Activated naive CD4-positive, alpha-beta T cell treated with anti-CD3 and anti-CD28 coated beads, Interleukin-2, amount 50 U/mL, for 16 hours (primary cell): ENCODE data around the gene FOXB1.
A peak's percentile ranks its signal among the peaks of the same experiment; 100 is the strongest.

Source experiments
- DNase-seq: peaks from one replicate; pipeline ENCODE4 v3.0.0-alpha.2; 2020

The FOXB1 gene

DNA sequence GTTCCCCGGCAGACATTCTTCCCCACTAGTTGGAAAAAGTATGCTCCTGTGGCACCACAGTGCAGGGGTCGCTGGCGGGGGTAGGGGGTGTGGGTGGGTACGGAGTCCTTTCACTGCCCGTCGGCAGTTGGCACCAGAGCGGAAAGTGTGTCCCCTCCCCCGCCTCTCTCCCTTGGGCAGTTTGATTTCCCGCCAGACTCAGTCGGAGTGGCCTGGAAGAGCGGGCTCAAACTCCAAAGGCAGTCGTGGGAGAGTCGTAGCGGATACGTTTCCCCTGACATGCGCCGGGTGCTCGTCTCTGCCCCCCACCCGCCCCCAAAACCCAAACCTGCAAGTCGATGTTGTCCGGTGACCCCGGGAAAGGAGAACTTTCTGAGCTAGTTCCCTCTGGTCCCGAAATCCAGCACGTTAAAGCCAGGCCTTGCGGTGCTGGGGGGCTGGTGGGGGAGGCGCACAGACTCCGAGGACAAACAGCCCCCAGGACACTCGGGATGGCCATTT, 4.4 kb upstream of the FOXB1 start:
- DNase-seq: no peak

DNA sequence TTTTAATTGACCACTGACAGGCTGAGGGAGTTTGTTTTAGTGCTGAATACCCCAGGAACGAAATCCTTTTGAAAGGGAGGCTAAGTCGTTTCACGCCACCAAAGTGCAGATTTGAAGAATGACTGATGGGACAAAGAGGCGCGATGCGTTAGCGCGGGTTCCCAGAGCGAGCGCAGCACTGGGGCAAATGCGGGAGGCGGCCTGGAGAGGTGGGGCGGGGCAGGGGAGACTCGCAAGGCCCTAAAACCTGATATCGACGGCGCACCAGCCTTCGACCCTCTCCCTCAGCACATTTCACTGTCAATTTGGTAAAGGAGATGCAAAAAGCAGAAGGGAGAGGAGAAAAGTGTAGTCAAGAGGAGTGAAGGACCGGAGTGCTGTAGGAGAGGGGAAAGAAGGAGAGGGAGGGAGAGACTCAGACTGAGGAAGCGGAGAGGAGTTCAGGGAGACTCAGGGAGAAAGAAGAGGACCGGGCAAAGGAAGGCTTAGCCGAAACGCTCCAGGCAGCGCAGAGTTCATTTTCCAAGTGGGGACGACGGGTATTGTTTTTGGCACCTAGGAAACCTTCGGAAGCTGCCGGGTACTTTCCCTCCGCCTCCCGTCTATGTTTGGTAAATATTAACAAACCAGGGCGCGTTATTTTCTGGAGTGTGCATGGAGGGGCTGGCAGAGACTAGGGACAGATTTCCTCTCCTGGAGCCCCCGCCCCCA, 3.8 kb upstream of the FOXB1 start:
- DNase-seq: no peak

DNA sequence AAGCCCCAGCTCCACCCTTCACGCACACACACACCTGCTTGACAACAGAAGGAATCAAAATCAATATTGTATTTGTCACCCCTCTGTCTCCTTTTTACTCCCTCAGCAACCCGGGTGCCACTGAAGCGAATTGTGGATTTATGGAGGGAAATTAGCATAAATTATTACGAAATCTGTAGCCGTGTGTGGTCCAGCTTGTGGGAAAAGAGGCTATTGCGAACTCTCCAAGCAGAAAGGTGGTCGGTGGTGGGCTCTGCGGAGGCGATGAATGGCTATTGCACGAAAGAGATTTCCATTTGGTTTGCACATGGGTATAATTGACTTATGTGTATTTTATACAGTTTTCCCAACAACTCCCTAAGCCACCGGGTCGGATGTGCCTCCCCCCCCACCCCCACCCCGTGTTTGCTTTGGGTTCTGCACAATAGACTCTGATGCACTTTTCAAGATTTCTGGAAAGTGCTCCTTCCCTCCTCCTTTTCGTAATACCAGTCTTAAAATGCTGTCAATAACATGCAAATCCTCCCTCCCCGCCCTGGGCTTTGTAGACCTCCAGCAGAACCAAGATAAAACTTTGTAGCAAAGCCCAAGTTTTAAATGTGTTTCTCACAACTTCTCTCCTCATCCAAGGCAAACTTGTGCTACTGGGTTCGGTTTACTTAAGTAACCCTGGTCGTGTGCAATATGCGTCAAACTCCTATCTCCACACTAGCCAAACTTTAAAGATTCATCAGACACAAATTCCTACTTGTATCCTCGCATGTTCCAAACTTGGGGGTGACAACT, 3.1 kb upstream of the FOXB1 start:
- DNase-seq: no peak

DNA sequence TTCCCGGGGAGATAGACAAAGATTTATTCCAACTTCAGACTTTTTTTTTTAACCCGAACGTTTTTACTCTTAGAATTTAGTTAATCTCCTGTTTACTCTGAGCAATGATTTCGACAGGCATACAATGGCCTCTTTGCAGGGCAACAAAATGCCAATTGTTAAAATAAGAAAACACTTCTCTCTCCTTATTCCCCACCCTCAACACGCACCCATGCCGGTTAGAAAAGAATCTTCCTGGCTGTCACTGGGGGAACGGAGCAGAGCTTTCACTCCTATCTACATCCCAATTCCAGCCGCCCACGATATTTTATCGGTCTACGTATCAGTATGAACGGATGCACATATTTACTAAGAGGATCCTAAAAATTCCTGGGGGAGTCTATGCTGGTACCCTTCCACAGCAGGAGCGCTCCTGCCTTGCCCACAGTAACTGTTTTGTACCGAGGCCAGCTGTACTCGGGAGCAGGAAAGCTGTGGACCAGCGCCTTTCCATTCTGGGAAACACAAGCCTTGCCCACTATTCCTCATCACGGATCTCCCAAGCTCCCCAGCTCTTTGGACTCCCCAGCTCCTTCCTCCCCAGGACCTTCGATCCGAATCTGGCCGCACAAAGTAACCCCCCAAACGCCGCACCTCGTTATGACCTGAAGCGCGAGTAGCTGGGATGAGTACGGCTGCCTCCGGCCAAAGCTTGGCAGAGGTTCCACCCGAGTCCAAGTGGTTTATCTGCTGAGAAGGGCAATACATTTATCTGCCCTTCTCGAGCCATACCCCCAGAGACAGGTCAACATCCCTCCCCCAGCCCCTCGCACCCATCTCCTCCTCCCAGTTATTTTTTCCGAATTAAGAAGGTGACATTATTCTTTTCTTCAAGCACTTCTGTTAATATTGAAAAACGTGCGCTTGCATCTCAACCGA, 2.2 kb upstream of the FOXB1 start:
- DNase-seq: no peak

DNA sequence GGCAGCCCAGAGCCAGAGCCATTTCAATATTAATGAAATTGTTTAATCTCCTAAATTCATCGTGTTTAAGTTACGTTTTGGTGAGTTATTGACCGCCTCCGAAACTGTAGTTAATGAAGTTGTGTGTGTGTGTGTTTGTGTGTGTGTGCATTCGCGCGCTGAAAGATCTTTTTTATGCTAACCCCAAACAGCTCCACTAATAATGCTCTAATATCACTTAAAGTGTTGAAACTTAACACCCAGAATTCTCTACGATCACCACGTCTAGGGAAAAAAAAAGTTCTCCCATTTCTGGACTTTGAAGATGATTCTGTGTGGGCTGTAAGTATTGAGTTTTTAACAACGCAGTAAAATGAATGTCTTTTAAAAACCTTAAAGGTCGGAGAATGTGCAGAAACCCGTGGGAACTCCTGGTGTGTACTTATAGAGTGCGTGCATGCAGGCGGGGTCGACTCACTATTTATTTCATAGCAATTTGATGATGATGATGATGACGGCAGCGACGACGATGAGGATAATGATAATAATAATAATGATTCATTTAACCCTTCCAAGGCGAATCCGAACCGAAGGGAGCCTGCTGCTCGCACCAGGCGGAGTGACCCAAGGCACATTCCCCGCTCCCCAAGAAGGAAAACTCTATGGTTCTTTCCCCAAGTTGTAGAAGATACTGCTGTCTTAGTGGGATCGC, 1.4 kb upstream of the FOXB1 start:
- DNase-seq: no peak

DNA sequence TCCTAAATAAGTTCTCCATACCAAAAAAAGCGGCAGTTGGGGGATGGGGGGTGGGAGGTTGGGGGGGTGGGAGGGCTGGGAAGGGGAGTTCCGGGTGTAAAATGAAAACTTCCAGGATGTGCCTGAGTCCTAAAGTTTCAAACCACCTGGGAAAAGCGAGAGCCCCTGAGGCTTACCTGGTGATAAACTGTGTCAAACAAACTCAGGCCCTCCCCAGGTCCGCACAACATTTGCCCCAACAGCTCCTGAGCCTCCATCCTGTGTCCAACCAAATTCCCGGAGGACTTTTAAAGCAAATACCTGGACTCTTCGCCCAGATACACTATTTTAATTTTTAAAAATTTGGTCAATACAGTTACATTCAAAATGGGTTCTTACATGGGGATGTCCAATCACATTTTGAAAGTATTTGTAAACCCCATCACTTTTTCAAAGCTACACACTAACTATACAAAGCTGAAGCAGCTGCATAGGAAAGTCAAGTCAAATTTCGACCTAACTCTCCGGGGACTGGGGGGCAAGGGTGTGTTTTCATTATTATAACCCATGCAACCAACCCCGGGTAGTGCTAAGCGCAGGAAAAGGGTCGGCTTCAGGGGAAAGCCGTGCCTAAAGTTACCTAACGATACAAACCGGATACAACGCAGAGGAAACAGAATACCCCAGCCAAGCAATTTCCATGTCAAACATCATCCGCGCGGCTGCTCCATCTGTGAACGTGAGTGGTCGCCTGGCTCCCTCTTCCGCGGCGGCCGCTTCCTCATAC, 685 bp upstream of the FOXB1 start:
- no peak for DNase-seq

DNA sequence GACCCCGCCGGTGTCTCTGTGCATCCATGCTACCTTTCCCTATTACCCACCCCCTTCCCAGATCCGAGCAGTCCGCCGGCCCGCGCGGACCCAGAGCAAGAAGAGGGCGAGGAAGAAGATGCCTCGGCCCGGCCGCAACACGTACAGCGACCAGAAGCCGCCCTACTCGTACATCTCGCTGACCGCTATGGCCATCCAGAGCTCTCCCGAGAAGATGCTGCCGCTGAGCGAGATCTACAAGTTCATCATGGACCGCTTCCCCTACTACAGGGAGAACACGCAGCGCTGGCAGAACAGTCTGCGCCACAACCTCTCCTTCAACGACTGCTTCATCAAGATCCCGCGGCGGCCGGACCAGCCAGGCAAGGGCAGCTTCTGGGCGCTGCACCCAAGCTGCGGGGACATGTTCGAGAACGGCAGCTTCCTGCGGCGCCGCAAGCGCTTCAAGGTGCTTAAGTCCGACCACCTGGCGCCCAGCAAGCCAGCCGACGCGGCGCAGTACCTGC, 788 bp downstream of the FOXB1 start:
- DNase-seq: no peak

DNA sequence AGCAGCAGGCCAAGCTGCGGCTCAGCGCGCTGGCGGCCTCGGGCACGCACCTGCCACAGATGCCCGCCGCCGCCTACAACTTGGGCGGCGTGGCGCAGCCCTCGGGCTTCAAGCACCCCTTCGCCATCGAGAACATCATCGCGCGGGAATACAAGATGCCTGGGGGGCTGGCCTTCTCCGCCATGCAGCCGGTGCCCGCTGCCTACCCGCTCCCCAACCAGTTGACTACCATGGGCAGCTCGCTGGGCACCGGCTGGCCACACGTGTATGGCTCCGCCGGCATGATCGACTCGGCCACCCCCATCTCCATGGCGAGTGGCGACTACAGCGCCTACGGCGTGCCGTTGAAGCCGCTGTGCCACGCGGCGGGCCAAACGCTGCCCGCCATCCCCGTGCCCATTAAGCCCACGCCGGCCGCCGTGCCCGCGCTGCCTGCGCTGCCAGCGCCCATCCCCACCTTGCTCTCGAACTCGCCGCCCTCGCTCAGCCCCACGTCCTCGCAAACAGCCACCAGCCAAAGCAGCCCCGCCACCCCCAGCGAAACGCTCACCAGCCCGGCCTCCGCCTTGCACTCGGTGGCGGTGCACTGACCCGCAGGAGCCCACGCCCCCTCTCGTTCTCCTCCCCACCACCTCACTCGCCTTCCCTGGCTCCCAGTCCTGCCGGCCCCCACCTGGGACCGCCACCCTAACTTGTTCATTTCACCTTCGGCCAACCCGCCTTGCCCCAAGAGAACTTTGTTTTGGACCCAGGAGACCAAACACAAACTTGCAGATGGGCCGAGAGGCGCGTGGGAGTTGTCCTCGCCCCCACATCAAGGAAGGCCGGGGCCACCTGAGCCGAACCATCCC, 1.5 kb downstream of the FOXB1 start:
- DNase-seq: no peak

DNA sequence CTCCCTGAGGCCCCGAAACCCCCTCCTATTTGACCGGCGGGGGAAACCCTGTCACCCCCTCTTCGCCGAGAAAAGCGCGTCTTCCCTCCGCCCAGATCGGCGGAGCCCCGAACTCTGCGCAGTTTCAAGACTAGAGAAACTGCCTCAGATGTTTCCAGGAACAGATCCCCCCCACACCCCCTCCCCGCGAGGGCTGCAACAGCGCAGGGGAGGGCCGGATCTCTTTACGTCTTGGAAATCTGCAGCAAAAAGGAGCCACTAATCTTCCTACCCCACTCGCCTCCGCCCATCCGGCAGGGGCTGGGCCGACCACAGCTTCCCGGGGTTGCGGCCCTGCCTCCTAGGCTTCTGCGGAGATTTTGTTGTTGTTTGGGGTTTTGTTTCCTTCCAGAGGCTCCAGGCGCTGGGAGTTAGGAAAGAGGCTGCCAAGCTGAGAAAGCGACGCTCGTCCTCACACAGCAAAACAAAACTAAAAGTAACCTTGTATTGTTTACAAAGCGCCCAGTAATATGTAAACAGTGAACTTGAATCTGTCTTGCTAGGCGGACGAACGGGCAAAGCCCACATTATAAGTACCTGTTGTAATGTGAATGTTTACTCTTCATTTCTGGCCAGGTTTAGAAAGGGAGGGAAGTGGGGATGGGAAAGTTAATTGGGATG, 2.2 kb downstream of the FOXB1 start:
- peak; percentile 62 for DNase-seq

DNA sequence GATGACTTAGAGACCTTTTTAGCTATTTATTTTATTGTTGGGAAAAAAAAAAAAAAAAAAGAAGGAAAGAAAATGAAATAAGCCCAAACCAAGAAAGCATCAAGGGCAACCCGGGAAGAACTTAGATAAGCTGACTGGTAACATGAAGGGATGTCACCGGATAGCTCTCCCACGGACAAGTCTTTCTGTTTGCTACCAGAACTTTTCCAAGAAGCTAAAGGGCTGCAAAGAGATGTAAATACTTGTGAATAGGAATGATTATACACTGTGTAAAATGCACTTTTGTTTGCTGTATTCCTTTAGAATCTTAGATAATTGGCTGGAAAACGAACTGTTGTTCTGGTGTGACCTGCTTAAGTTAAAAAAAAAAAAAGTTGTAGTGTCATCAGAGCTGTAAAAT, 2.8 kb downstream of the FOXB1 start:
- DNase-seq: no peak

DNA sequence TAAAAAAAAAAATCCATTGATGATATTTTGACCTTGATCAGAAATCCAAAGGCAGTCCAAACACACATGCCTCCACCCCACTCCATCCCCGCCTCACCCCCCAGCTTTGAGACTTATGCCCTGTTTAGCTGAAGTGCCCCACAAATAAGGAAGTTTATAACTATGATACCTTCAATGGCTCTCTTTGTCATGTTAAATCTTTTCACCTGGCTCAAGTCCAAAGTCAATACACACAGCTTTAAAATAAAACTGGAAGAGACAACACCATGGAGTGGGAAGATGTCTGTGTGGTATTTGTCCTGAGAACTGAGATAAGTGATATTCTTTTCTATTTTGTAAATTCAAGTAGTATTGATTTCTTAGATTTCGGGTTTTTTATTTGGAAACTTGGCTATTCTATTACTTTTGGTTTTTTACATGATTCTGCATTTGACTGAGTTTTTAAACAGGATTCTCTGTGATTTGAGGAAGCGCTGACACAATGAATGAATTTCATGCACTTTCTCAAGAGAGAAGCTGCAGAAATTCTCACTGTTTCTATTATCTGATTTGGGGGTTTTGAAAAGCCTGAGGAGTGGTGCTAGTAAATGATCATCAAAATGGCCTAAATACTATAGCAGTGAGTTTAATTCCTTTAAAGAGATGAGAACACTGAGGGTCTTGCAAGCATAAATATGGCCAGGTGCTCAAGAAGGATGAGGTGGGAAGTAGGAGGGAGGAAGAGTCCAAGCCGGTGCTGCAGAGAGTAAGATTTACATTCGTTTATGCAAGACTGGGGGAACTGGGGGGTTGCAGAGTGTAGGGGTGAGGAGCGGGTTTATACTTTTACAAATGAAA, 5.2 kb downstream of the FOXB1 start:
- DNase-seq: no peak

DNA sequence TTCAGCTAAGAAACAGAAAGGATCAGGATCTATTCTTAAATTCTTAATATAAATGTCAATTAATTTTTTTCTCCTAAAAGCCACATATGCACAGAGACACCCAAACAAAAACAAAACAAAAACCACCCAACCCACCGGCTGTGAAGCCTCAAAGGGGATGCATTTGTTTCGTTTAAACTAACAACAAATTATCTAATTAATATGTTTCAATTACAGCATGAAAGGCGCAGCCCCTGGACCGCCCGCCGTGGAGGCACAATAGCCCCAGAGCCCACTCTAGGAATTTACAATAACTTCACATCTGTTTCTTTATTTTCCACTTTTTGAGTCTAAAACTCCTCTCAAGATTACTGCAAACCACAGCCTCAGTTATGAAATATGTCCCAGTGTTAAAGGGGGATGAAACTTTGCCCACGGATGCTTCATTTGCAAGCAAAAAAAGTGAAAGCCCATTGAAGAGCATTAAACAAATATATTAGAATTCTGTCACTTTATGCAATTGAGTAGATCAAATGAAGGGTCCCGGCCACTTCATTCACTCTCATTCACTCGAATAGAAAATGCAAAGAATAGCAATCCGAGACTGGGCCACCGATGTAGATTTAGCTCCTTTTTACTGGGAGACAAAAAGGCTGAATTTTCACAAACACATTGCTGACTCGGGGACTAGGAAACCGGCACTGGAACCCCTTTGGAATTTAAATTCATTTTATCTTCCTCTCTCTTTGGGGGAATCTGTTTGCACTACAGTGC, 6.0 kb downstream of the FOXB1 start:
- DNase-seq: no peak

DNA sequence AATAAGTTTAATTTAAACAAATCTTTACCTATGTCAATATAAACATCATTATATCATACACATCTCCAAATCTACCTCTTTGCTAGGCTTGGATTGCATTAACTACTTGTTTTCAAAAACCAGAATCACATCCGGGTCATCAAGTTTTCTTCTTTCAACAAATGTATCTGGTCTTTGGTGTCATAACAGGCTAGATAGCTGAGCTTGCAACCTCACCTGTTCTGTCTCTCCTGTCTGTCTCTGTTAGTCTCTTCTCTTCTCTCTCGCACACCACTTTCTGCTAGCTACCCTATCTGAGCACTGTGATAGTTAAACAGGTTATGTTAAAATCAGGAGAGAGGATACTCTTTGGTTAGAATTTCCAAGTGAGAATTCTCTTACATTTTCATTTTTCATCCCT, 6.7 kb downstream of the FOXB1 start:
- DNase-seq: no peak

DNA sequence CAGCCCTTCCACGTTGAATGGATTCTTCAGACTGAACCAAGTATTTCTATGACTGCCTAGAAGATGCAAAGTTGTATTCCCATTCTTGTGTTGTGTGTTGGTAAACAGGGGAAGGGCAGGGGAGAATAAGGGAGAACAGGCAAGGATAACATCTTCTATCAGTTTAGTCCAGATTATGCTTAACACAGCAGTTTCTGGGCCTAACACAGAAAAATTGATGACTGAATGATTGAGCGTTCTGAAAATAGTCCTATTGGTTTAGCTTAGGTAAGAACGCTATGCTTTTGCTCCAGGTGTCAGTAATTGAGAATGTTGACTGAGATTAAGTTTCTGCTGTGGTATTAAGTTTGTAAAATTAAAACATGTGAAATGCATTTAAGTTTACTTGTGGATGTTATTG, 8.6 kb downstream of the FOXB1 start:
- no peak for DNase-seq

DNA sequence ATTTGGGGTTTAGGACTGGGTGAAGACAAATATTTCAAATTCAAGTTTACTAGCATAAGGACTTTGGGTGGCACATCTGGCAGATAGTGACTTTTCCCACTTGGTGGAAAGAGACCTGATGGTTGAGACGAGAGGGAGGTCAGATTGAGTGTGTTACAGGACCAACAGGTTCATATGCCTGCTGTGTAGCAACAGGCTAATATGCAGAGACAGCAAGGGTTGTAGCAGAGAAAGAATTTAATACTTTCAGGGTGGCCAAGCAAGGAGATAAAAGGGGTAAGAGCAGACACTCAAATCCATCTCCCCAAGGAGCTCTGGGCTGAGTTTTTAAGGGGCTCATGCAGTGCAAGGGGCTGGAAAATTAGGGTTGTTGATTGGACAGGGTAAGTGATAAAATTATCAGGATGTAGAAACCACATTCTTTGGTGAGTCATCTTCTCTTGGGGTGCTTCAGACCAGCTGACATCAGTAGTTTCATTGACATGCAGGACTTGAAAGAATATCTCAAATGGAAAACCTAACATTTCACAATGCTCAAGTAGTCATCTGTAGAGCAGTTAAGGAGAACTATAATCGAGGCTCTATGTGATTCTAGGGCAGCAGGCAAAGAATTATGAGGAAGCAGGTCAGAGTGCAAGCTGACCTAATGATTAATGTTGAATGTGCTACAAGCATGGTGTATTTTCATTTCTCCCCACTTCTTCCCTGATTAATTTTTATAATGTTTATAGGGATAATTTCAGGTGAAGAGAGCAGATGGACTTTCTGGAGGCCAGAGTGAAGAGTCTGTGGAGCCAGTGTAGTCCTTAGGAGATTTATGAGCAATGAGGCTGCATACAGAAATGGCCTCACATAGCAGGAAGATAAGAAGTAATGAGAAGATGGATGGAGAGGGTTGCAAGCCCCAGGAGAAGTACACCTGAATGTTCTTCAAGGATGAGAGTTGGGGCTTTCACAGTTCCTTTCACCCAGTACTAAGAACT, 13.7 kb downstream of the FOXB1 start:
- DNase-seq: no peak

DNA sequence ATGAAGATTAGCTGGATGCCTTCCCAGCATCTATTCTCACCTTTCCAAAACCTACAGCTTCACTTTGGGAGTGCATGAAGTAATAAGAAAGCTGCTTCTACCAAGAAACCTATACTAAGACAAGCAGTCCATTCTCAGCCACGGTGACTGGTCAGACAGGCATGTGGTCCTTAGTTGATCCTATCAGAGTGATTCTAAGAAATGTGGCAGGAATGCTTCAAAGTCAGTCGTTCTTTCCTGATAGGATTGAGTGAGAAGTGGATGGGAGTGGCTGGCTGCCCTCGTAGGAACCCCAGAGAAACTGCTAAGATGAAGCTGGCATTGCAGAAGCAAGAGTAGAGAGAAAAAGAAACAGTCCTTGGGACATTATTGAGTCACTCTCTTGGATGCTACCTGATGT, 16.6 kb downstream of the FOXB1 start:
- no peak for DNase-seq
